Activated naive CD4-positive, alpha-beta T cell (primary cell): ENCODE data around the gene PCA3.
"Not testable (repeated sequence)": the region's sequence is repeated elsewhere in the genome, so short reads cannot be mapped to it uniquely, and the experiment has no call there.

Experiments used
- DNase-seq, 4 experiments: peaks; one replicate each; lab custom pipeline; 2025; lab: John Stamatoyannopoulos, UW

PCA3 gene

DNA sequence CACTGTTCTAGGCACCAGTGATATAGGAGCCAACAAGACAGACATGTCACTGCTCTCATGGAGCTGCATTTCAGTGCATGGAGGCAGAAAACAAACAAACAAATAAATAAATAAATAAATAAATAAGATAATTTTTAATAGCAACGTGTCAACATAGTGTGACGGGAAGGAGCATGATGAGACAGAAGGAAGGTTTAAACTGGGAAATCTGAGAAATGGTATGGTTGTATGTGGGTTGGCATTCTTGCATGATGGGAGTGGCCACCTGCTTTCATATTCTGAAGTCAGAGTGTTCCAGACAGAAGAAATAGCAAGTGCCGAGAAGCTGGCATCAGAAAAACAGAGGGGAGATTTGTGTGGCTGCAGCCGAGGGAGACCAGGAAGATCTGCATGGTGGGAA lies at the start of gene PCA3:
PCA3 (plus strand) TSS at position 301 of the 400 bp plus-strand sequence.
- no peak for DNase-seq

DNA sequence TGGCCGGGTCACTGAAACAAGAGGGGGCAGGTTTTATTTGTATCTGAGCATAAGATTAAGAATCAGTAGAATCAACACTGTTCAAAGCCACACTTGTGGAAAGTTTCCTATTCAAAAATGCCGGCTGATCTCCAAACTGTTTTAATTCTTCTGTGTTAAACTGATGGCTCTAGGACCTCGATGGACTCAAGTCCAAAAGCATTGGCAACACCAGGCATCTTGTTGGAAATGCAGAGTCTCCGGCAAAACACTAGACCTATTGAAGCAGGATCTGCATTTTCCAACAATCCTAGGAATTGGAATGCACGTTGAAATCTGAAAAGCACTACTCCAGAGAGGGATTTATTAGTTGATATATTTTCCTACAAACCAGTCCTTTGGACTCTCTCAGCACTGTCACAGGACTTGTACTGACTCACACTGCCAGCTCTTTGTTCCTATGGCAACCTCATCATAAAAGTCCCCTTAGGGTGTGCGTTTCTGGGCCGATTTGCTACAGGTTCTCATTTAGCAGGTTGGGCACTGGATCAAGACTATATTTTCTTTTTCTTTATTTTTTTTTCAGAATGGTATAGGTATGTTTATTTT lies 48.1 kb upstream of the PCA3 start:
- DNase-seq, result no peak

DNA sequence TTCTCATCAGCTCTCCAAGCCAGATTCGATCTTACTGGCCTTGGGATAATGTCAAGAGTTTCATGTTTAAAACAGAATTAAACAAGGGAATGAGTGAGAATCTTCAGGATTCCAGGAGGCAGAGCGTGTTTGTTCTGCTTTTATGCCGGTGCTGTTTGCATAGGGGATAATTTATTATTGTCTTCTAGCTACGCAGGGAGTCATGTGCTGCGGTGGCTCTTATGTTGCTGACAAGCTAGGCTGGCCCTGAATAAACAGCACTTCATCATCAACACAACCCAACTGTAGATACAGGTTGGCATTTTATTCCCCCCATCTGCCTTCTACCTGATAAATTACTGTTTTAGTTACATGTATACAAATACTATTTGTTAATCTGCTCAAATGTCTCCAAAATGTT lies 47.1 kb upstream of the PCA3 start:
- no peak for DNase-seq

DNA sequence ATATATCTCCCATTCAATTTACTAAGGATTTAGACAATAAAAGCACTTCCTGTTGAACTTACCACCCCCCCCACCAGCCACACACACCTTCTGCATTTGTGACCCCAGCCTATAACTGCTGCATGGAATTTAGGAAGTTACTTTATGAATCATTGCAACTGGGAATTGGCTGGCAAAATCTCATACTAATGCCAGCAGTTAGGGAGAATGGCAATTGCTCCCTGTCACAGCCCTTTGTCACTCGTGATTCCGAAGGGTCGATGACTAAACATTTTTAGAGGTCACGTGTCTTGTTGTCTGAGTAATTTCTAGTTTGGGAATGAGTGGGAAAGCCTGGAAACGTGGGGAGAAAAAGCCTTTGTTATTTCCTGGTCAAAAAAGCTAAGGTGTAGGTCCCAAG lies 46.6 kb upstream of the PCA3 start:
- DNase-seq, result no peak

DNA sequence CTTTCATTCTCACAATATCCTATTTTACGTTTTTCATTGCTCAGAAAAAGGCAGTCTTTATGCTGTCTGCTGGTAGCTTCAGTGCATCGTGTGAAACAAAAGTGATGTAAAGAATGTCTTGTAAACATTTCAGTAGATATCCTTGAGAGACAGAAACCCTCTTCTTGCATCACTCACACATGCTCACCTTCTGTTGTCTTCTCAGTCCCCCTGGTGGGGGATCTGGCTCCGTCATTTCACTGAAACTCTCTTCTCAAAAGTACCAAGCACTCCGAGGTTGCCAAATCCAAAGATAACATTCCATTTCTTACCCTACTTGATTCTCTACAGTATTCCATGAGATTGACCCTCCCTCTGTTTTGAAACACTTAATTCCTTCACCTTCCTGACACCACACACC lies 46.1 kb upstream of the PCA3 start:
- DNase-seq, result no peak

DNA sequence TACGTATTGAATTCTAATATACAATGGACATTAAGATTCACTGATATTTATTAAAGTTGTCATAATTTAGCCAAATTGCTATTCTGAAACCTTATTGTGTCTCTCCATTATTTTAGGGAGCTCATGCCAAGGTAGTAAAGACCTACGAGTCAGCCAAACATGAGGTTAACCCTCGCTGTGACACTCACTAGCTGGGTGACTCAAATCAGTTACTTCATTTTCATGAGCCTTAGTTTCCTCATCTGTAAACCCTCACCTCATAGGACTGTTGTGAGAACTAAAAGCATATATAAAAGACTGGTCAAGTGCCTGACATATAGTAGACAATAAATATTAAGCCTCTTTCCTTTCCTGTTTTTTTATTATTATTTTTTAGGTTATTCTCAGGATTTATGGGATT lies 44.0 kb upstream of the PCA3 start:
- no peak for DNase-seq

DNA sequence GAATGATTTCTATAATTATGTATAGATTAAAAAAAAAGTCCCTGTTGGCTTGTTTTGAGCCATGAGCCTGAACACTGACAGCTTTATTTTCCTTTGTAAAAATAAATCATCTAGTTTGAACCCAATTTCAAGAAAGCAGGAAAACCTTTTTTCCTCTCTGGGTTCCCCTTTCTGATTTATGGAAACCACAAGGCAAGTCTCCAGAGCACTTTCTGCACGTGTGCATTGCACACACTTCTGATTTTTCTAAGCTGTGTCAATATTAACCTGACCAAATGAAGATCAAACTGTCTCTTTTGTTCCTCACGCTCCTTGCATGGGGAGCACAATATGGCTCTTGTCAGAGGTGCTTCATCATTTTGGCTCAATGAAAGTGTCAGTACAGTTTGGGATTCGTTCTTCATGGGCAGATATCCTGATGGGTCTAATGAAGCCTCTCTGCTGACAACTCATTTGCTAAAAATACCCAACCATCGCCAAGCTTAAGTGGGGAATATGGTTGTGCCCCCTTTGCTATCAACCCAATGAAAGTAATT lies 39.2 kb upstream of the PCA3 start:
- DNase-seq, result no peak

DNA sequence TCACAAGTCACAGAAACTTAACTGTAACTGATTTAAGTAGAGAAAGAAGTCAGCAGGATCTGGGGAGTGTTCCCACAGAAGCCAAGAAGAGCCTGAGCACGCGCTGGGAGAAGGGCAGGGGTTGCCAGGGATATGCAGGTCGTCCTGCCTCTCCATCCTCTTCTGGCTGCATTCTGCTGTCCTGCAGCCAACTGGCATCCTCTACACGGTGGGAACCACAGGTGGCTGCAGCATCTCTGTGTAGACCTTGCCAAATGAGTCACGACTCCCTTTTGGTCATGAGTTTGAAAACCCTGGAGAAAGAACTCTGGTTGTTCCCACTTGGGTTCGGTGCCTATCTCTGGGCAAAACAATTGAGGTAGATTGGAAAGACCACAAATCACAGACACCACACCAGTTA lies 38.4 kb upstream of the PCA3 start:
- no peak for DNase-seq

DNA sequence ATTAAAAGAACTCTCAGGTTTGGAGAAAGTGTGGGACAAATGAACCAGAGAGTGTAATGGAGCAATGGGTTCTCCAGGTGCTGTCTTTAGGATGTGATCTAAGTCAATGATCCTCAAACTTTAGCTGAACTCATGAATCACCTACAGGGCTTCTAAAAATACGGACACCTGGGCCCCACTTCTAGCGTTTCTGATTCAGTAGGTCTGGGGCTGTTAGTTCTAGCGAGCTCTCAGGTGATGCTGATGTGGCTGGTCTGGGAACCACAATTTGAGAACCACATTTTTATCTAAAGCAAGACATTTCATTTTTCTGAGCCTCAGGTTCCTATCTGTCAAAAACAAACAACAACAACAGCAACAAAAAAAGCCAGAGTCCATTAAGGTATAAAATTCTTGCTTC lies 35.1 kb upstream of the PCA3 start:
- no peak for DNase-seq

DNA sequence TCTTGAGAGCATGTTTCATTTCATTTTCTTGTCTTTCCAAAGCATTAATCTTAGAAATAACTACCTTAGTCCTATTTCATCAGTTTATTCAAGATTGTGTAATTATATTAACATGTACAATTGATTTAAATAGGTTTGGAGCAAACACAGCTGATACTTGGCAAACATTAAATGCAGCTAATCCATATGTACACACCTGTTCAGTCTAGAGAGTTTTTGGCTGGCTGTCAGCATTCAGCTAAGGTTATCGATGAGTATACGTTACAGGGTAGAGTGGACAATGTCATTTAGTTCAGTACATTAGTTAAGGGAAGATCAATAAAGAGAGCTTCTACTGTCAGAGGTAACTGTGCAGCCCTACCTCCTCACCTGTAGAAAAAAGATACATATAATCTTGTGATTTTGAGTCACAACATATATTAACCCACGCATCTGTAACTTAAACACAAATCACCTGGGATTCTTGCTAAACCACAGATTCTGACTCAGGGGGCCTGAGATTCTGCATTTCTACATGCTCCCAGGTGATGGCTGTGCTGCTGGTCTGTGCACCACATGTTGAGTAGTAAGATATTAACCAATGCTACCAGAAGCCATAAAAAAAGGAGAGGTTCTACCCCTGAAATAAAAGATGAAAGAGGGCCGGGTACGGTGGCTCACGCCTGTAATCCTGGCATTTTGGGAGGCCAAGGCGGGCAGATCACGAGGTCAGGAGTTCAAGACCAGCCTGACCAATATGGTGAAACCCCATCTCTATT lies 34.1 kb upstream of the PCA3 start:
- no peak for DNase-seq

DNA sequence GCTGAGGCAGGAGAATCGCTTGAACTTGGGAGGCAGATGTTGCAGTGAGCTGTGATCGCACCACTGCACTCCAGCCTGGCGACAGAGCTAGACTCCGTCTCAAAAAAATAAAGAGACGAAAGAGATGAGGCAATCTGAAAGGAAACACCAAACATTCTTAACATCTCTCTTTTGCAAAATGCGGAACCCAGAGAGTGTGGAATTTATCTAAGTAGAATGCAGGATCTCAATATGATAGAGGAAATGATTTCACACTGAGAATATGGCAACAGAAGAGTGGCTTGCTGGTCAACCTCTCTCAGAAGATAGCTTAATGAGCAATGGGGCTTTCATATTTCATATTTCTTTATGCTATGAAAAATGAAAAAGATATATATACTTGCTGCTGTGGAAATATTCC lies 33.4 kb upstream of the PCA3 start:
- DNase-seq, result no peak

DNA sequence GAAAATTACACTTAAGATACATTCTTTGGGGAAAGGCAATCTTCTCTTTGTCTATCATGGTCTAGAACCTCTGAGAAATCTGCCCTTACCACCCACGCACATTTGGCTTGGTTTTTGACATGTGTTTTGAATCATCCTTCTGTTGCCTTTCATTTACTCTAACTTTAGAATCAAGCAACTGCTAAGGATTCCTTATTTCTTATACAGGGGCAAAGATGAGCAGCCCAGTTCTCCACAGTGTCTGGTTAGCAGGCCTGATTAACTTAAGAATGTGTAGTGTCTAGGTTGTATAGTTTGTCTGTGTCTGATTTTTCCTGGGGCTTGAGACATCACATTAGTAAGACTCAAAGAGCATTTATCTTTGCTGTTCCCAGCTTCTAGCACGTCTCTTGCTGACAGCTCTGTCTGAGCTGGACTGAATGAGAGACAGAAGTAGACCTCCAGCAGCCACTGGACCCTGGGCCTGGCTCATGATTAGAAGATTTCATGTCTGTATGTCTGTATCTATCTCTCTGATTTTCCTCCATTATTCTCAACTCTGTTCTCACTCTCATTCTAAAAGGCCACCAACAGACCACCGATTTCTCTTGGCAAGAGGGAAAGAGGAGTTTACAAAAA lies 31.8 kb upstream of the PCA3 start:
- DNase-seq, result no peak

DNA sequence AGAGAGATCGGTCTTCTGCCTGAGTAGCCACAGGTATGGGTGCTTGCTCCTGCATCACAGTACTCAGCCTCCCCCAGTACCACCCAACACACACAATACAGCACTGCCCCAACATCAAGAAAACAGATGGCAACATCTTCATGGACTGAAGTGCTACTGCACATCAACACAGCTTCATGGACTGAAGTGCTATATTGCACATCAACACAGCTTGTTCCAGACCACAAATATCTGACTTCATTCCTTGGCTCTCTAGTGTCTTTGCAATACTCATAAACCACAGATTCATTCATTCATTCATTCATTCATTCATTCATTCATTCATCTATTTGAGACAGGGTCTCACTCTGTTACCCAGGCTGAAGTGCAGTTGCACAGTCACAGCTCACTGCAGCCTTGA lies 31.1 kb upstream of the PCA3 start:
- no peak for DNase-seq

DNA sequence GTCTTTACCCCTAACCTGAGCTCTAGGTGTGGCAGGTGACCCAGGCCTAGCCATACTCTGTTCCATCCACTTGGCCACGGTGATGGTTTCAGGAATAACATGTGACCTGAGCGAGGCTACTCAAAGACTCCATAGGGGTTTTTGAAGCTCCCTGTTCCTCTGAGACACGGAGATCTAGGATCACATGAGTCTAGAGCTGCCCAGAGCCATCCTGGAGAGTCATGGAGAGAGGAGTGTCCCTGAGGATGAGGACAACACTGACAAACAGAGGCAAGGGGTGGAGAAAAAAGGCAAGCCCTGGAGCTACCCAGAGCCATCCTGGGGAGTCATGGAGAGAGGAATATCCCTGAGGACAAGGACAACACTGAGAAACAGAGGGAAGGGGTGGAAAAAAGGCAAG lies 29.5 kb upstream of the PCA3 start:
- DNase-seq, result no peak

DNA sequence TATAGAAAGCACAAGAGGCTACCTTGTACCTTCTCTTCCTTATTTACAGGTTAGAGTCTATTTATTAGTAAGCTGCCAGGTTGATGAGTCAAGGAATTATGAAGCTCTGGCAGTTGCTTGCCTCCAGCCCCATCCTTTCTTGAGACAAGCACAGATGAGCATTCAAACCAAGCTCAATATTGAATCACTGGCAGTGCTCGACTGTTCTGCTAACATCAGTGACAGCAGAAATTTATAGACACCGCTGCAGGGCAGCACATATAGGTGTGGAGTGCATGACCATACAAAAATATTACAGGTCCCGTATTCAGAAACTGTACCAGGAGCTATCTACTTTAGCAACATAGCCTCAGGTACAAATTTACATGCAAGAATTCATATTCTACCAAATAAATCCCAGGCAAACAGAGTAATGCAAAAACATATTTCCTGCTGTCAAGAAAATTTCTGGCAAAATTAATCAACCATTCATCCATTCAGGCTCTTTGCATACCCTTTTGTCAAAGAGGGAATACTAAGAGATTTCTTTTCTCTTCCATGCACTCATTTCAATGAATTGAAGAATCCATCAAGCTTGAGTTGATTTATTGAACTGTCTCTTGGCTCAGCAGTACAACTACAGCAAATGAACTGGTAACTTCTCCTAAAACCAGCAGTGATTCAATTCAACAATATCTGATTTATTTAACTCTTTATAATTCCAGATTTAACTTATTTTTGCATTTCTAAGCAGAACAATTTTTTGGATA lies 26.9 kb upstream of the PCA3 start:
- DNase-seq, result no peak

DNA sequence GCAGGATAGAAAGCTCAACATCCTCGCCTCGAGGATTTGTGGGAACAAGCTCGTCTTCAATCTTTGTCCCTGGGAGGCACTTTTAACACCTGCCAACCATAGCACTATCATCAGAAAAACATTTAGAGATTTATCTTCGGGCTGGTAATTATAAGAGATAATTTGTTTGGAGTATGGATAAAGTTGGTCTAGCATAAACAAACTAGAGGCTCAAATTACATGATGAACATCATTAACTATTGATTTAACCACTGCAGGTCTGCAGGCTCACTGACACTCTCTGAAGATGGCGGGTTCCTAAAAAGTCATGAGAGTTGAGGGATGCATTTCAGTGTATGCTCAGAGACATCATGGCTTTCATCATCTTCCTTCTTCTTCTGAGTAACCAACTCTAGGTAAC lies 25.8 kb upstream of the PCA3 start:
- no peak for DNase-seq

DNA sequence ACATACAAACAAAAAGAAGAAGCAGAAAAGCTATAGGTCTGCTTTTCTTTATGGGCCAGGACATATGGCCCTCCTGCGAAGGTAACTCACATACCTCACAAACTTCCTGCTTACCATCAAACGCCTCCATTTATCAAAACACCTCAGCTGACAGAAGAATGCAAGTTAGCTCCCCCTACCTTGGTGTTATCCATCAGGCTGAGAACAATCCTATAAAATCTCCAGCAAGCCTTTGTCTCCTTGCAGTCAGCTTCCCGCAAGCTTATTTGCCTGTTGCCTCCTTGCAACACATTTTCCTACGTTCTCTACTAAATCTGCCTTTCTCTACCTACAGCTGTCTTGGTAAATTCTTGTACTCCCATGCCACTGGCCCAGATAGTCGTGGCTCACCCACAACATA lies 22.7 kb upstream of the PCA3 start:
- no peak for DNase-seq

DNA sequence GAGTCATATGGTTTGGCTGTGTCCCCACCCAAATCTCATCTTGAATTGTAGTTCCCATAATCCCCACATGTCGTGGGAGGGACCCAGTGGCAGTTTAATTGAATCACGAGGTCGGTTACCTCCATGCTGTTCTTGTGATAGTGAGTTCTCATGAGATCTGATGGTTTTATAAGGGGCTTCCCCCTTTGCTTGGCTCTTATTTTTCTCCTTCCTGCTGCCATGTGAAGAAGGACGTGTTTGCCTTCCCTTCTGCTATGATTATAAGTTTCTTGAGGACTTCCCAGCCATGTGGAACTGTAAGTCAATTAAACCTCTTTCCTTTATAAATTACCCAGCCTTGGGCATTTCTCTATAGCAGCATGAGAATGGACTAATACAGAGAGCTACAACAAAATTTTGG lies 21.3 kb upstream of the PCA3 start:
- not testable (repeated sequence) for DNase-seq

DNA sequence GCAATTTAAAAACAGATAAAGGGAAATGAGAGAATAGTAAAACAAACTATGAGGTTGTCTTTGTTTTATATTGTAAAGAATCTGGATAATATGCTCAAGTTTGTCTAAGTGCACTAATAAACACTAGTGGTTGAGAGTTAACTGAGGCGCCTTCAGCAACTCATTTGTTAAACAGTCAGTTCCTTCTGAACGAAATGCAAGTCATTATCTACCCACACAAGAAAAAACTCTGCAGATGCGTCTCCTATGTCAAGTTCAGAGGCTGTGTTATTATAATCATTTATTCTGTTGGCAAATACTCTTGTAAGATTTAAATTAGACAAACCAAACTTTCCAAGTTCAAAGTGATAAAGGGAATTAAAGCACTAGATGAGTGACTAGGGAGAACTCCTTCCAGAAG lies 20.3 kb upstream of the PCA3 start:
- no peak for DNase-seq

DNA sequence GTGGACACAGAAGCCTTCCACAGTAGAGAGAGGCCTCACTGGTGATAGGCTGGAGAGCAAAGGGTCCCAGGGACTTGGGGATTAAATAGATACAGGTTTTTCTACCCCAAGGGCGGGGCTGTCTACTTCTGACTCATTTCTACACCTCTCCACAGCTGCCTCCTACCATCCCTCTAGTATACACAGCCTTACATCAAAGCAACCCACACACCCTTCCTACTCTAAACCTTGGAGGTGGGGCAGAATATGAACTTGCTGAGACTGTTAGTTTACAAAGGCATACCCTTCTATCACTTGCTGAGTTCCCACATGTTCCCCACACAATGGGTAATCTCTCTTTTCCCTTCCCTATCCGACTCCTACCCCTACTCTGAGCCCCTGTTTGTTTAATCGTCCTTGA lies 19.9 kb upstream of the PCA3 start:
- no peak for DNase-seq

DNA sequence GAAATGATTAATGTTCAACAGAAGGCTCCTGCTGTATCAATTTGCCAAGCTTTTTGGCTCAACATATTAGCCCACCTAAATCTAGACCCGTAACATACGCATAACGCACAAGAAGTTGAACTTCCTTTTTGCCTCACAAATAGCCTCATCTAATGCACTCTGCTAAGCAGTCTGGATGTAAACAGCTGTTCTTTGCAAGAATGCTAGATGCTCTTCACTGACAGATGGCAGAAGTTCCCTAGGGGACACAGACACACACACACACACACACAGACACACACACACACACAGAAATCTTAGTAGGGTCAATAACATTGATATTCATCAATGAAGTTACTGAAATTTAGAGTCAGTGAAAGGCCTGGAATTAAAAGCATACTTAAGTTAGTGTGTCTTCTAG lies 13.2 kb upstream of the PCA3 start:
- no peak for DNase-seq

DNA sequence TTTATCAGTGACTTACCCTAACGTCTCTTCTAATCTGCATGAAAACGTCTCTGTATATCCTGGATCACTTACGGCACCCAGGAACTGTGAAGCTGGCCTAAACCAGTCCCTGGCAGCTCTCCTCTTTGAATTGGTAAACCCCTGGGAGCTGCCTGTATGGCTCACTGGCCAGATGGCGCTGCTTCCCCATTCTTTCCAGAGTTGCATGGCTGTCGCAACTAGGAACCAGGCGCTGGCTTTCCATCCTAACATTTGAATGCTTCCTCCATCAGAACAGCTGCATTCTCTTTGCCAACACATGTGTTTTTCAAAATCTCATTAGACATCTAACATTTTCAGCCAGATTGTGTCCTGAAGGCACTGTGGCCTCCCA lies 8.0 kb upstream of the PCA3 start:
- no peak for DNase-seq
